Left ventricle myocardium inferior (tissue), 1 donor: Measurements from ENCODE around the gene ARL5C. TPM values are rescaled to one million over a fixed set of nuclear protein-coding genes. Genes with fewer than 3 reads are reported as not detected.
A peak's percentile ranks its signal among the peaks of the same experiment; 100 is the strongest.

Source experiments
- DNase-seq: peaks from one replicate; pipeline ENCODE4 v3.0.0-alpha.2; 2020
- H3K27ac ChIP-seq: fragments of 200-600 bp; replicated peaks from 2 replicates; pipeline ENCODE4 v1.8.0; 2021
- H3K27me3 ChIP-seq: fragments of 200-600 bp; 2 replicates; pipeline ENCODE4 v1.8.0; 2021; ENCODE audit warnings: low read depth
- H3K36me3 ChIP-seq: fragments of 200-600 bp; 2 replicates; pipeline ENCODE4 v1.8.0; 2021
- H3K4me1 ChIP-seq: fragments of 200-600 bp; 2 replicates; pipeline ENCODE4 v1.8.0; 2021
- H3K4me3 ChIP-seq: fragments of 200-600 bp; 2 replicates; pipeline ENCODE4 v1.8.0; 2021; ENCODE audit warnings: mild to moderate bottlenecking, moderate library complexity
- H3K9me3 ChIP-seq: fragments of 200-600 bp; replicated peaks from 2 replicates; pipeline ENCODE4 v1.8.0; 2021
- CTCF ChIP-seq: fragments of 200-600 bp; IDR thresholded peaks from 2 replicates; pipeline ENCODE4 v1.8.0; 2021; ENCODE audit warnings: antibody characterized with exemption, mild to moderate bottlenecking, borderline replicate concordance
- intact Hi-C: fragments of 100-400 bp; cut with micrococcal nuclease; formaldehyde crosslinking; loops from one replicate; pipeline ENCODE4 v1.11.0; 2022
- total RNA-seq: library from RNA; stranded (reverse); fragmentation: NEBNext Ultra II Directional; extraction: Animal tissue kit (Norgen Biotek cat#: 25700); gene quantifications from one replicate; pipeline ENCODE4 v1.2.1, GENCODE V29; 2021
- donor health status: DM: no; HTN: yes; CAD: no; lungs with severe emphysema.

ARL5C gene
- total RNA-seq, 1 donor from 2014 or later, result not detected

GRCh38 chr17:39158623-39159022 lies 7.3 kb downstream of the ARL5C start:
- intact Hi-C loops, result no loop called here
- TF ChIP-seq CTCF, result no peak
- no peak overlapping the region for H3K4me3 ChIP-seq
- no peaks in the 10 kb centered on the region for H3K9me3 ChIP-seq
- H3K27me3 ChIP-seq, result no peaks in the 10 kb centered on the region
- peaks cover 9% of the 10 kb centered on the region for H3K4me1 ChIP-seq
- H3K27ac ChIP-seq, result no peak overlapping the region
- no peak for DNase-seq
- no peaks in the 10 kb centered on the region for H3K36me3 ChIP-seq

DNA sequence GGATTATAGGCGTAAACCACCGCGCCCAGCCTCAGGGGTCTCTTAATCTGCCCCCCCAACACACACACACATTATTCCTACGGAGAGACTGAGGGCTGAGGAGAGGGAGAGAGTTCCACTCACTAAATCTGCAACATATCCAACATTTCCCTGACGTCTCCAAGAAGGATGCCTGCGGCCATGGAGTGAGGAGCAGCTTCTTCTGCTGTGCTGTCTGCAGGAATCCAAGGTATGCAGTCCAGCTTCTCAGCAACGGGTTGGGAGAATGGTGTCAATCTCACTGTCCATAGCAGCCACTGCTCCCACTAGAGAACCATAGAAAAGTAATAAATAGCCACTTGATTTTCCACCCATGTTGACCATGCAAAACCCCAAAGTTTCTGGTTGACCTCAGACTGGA lies 9.5 kb downstream of the ARL5C start:
- Histone ChIP-seq H3K9me3 (no peaks in the 10 kb centered on the region), H3K27ac (no peak overlapping the region), H3K4me1 (peaks cover 25% of the 10 kb centered on the region), H3K36me3 (no peaks in the 10 kb centered on the region), H3K27me3 (peaks cover 10% of the 10 kb centered on the region), H3K4me3 (no peak overlapping the region)
- no peak for TF ChIP-seq CTCF
- no peak for DNase-seq
- intact Hi-C loops, result no loop called here

DNA sequence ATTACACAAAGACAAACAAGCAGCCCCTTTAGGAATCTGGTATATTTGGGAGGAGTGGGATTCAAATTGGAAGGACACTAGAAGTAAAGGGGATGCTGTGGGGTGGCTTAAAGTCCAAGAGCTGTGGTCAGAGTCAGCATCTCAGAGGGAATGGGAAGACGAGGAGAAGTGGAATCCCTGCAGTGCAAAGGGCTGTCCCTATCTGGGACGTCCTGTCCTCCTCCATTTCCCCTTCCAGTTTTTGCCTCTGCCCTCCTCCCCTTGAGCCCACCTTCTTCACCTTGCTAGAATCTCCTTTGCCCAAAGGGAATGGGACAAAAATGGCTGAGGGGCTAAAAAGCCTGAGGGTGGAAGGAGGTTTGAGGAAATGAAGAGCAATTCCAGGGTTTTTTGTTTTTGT lies 10.3 kb downstream of the ARL5C start:
- Histone ChIP-seq H3K4me1 (peaks cover 32% of the 10 kb centered on the region), H3K36me3 (no peaks in the 10 kb centered on the region), H3K27ac (no peak overlapping the region), H3K9me3 (no peaks in the 10 kb centered on the region), H3K4me3 (no peak overlapping the region), H3K27me3 (peaks cover 18% of the 10 kb centered on the region)
- DNase-seq, result no peak
- intact Hi-C loops, result no loop called here
- no peak for TF ChIP-seq CTCF

- DNase-seq, result peak; percentile 88
- no peaks in the 10 kb centered on the region for H3K36me3 ChIP-seq
- peaks cover 36% of the 10 kb centered on the region for H3K27me3 ChIP-seq
- peak overlapping the region; percentile 92 for H3K27ac ChIP-seq
- peaks cover 37% of the 10 kb centered on the region for H3K4me1 ChIP-seq
- intact Hi-C loops, result loop anchor here (5.0 kb wide), 1 partner anchor 171 kb away; no protein-coding TSS in a partner anchor
- peak overlapping the region; percentile 75 for H3K4me3 ChIP-seq
- no peak for TF ChIP-seq CTCF
- H3K9me3 ChIP-seq, result no peaks in the 10 kb centered on the region
Observed at GRCh38 chr17:39153599-39154051, 12.3 kb downstream of the ARL5C start.

GRCh38 chr17:39151943-39152818 lies 13.8 kb downstream of the ARL5C start:
- intact Hi-C loops, result loop anchor here (5.0 kb wide), 1 partner anchor 170 kb away; no protein-coding TSS in a partner anchor
- Histone ChIP-seq H3K4me3 (peak overlapping the region; percentile 75), H3K36me3 (no peaks in the 10 kb centered on the region), H3K27ac (peak overlapping the region; percentile 92), H3K9me3 (no peaks in the 10 kb centered on the region), H3K4me1 (peaks cover 37% of the 10 kb centered on the region), H3K27me3 (peaks cover 44% of the 10 kb centered on the region)
- no peak for TF ChIP-seq CTCF
- peak; percentile 43 for DNase-seq
